HCT116 (cell line): ENCODE measurements around the gene LRG1. TPM values are rescaled to one million over a fixed set of nuclear protein-coding genes. Genes with fewer than 3 reads are reported as not detected.

Experiments
- ATAC-seq: fragments of 200-7000 bp; cut with Tn5 transposase; 2 replicates; pipeline ENCODE4 v1.9.1; 2020; ENCODE audit warnings: mild to moderate bottlenecking, moderate library complexity
- BruUV-seq: library from RNA; stranded (reverse); fragments of 400-500 nt; replicated peaks from 2 replicates; lab custom pipeline; 2021; lab: Mats Ljungman, UMichigan
- CTCF ChIA-PET: fragments of 300-600 bp; sonication (Branson Sonifier 250); formaldehyde crosslinking; loops from one replicate; lab custom pipeline; 2021; ENCODE audit warnings: antibody characterized with exemption; lab: Charles Lee
- POLR2A ChIA-PET: fragments of 300-600, 350-600 bp; sonication (Branson Sonifier 250); formaldehyde crosslinking; loops from one replicate; lab custom pipeline; 2021; ENCODE audit warnings: antibody characterized with exemption; lab: Charles Lee
- RAD21 ChIA-PET, 2 experiments: fragments of 300-600 bp; sonication (Branson Sonifier 250); formaldehyde crosslinking; loops; one replicate each; lab custom pipeline; 2023; ENCODE audit warnings: low total read pairs in 2 of 2; ENCODE audit not compliant: uncharacterized antibody in 2 of 2, unreplicated experiment in 2 of 2, low non-redundant PET in 1 of 2; lab: Charles Lee
- DNase-seq: peaks from one replicate; pipeline ENCODE4 v3.0.0-alpha.2; 2010; ENCODE audit warnings: low read depth, low spot score
- H2AFZ ChIP-seq: fragments of 200-600 bp; shearing (Covaris generic), sonication (generic); 2 replicates; pipeline ENCODE4 v1.6.1; 2017; ENCODE audit warnings: low read depth, mixed run types, mixed read lengths, antibody characterized with exemption, low read length; ENCODE audit not compliant: poor library complexity, severe bottlenecking
- H3K27ac ChIP-seq: 2 replicates; pipeline ENCODE4 v1.5.1; 2012; ENCODE audit warnings: low read depth, low read length
- H3K27me3 ChIP-seq: fragments of 200-600 bp; sonication (generic); 2 replicates; pipeline ENCODE4 v1.6.1; 2016; ENCODE audit warnings: mixed run types, low read length, mixed read lengths; ENCODE audit not compliant: insufficient read depth
- H3K36me3 ChIP-seq, 2 experiments: fragments of 200-500 bp in 1 of 2; fragments of 200-600 bp in 1 of 2; sonication (Bioruptor generic) in 1 of 2; sonication (generic) in 1 of 2; 2 replicates each; pipeline versions ENCODE4 v1.5.1 to v1.6.1; 2014 to 2016; ENCODE audit warnings: low read length in 2 of 2, inconsistent platforms in 1 of 2, mixed read lengths in 1 of 2, mixed run types in 1 of 2; ENCODE audit not compliant: insufficient read depth in 2 of 2, control insufficient read depth in 1 of 2
- H3K4me1 ChIP-seq, 2 experiments: fragments of 200-600 bp in 1 of 2; sonication (generic) in 1 of 2; 2 replicates each; pipeline versions ENCODE4 v1.5.1 to v1.6.1; 2012 to 2017; ENCODE audit warnings: low read length in 2 of 2, inconsistent platforms in 1 of 2, mild to moderate bottlenecking in 1 of 2, mixed read lengths in 1 of 2, mixed run types in 1 of 2, moderate library complexity in 1 of 2; ENCODE audit not compliant: insufficient read depth in 2 of 2, control insufficient read depth in 1 of 2
- H3K4me2 ChIP-seq: fragments of 200-600 bp; sonication (generic); 2 replicates; pipeline ENCODE4 v1.6.1; 2017; ENCODE audit warnings: mixed run types, low read length, mixed read lengths
- H3K4me3 ChIP-seq, 2 experiments: fragments of 200-600 bp in 1 of 2; sonication (generic) in 1 of 2; replicated peaks in 1 of 2; 2 replicates each; pipeline ENCODE4 v1.5.1; 2011 to 2016; ENCODE audit warnings: low read length in 2 of 2, control low read depth in 1 of 2, low read depth in 1 of 2, mild to moderate bottlenecking in 1 of 2, mixed read lengths in 1 of 2, mixed run types in 1 of 2
- H3K79me2 ChIP-seq: fragments of 200-600 bp; sonication (generic); 2 replicates; pipeline ENCODE4 v1.6.1; 2017; ENCODE audit warnings: mild to moderate bottlenecking, mixed run types, low read length, moderate library complexity, mixed read lengths; ENCODE audit not compliant: insufficient read depth
- H3K9ac ChIP-seq: fragments of 200-600 bp; sonication (generic); 2 replicates; pipeline ENCODE4 v1.6.1; 2016; ENCODE audit warnings: low read length, mixed read lengths
- H3K9me2 ChIP-seq: fragments of 200-600 bp; sonication (generic), shearing (Covaris generic); 2 replicates; pipeline ENCODE4 v1.6.1; 2017; ENCODE audit warnings: mixed run types, mild to moderate bottlenecking, moderate library complexity; ENCODE audit not compliant: insufficient read depth
- H3K9me3 ChIP-seq, 2 experiments: fragments of 200-500 bp in 1 of 2; fragments of 200-600 bp in 1 of 2; sonication (Bioruptor generic) in 1 of 2; sonication (generic) in 1 of 2; 2 replicates each; pipeline ENCODE4 v1.6.1; 2014 to 2017; ENCODE audit warnings: low read length in 2 of 2, mixed read lengths in 2 of 2, inconsistent platforms in 1 of 2, low read depth in 1 of 2, mild to moderate bottlenecking in 1 of 2, mixed run types in 1 of 2, moderate library complexity in 1 of 2; ENCODE audit not compliant: control insufficient read depth in 1 of 2, insufficient read depth in 1 of 2
- H4K20me1 ChIP-seq: fragments of 200-600 bp; sonication (generic), shearing (Covaris generic); 2 replicates; pipeline ENCODE4 v1.6.1; 2017; ENCODE audit warnings: mixed run types, mild to moderate bottlenecking, moderate library complexity; ENCODE audit not compliant: insufficient read depth
- POLR2A ChIP-seq: IDR thresholded peaks from 2 replicates; pipeline ENCODE4 v1.7.0; 2011; ENCODE audit warnings: borderline replicate concordance; ENCODE audit not compliant: insufficient read depth, insufficient read length; ENCODE audit errors: extremely low read depth
- RAD21 ChIP-seq: IDR thresholded peaks from 2 replicates; pipeline ENCODE4 v1.6.1; 2012; ENCODE audit warnings: low read depth, mild to moderate bottlenecking
- TCF7L2 ChIP-seq: IDR thresholded peaks from 2 replicates; pipeline ENCODE4 v1.7.0; 2011; ENCODE audit warnings: borderline replicate concordance, inconsistent platforms; ENCODE audit not compliant: insufficient read depth, insufficient read length; ENCODE audit errors: extremely low read depth
- intact Hi-C: fragments of 100-400 bp; cut with micrococcal nuclease; formaldehyde crosslinking; loops from 2 replicates; pipeline ENCODE4 v1.10.0; 2022
- total RNA-seq: library from RNA; stranded (reverse); gene quantifications from one replicate; pipeline ENCODE4 v1.2.1, GENCODE V29; 2021; ENCODE audit not compliant: unreplicated experiment
- TF ChIP-seq, protein P1 (sequence below), 3 experiments: fragments of 200-600 bp in 1 of 3; sonication (generic) in 1 of 3; IDR thresholded peaks in 2 of 3; conservative IDR thresholded peaks in 1 of 3; 2 replicates each; pipeline ENCODE4 v1.5.1; 2012 to 2017; ENCODE audit warnings: low read depth in 2 of 3, low read length in 2 of 3, antibody characterized with exemption in 1 of 3, borderline replicate concordance in 1 of 3, control low read depth in 1 of 3, mild to moderate bottlenecking in 1 of 3, mixed read lengths in 1 of 3, mixed run types in 1 of 3, moderate library complexity in 1 of 3; ENCODE audit not compliant: insufficient read depth in 1 of 3

LRG1 gene
- total RNA-seq, 1 experiment from 2014 or later, result 1.3 TPM

DNA sequence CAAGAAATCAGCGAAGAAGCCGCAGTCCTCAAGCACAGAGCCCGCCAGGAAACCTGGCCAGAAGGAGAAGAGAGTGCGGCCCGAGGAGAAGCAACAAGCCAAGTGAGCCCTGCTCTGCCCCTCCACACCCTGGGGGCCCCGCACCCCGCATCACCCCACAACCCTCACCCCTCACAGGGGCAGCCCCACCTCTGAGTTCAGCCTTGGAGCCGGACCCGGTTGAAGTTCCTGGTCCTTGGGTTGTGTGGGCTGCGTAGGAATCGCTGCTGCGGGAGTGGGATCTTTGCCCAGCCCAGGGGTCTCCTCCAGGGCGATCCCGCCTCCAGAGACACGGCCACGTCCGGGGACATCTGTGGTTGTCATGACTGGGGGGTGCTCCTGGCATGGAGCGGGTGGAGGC lies 43.5 kb downstream of the LRG1 start:
- H3K4me3 ChIP-seq, result no peak overlapping the region
- no peaks in the 10 kb centered on the region for H3K9me2 ChIP-seq
- H3K4me1 ChIP-seq, result peaks cover 0 to 3% of the 10 kb centered on the region in 2 experiments; a peak in 2 of 4 replicates
- no TSS peak for BruUV-seq
- no peak overlapping the region for H3K9ac ChIP-seq
- no peak overlapping the region for H3K4me2 ChIP-seq
- intact Hi-C loops, result no loop called here
- ATAC-seq (no peak), DNase-seq (no peak)
- CTCF ChIA-PET, result no interaction called here
- H2AFZ ChIP-seq, result no peak overlapping the region
- H3K79me2 ChIP-seq, result no peaks in the 10 kb centered on the region
- H3K9me3 ChIP-seq, result peaks cover 0 to 4% of the 10 kb centered on the region in 2 experiments; a peak in 1 of 4 replicates
- no peak for TF ChIP-seq TCF7L2
- POLR2A ChIA-PET, result no interaction called here
- RAD21 ChIA-PET, result no interaction called here
- no peaks in the 10 kb centered on the region for H3K27me3 ChIP-seq
- no peaks in the 10 kb centered on the region for H4K20me1 ChIP-seq
- peaks cover 6 to 31% of the 10 kb centered on the region in 2 experiments; a peak in 3 of 4 replicates for H3K36me3 ChIP-seq
- no peak overlapping the region for H3K27ac ChIP-seq

DNA sequence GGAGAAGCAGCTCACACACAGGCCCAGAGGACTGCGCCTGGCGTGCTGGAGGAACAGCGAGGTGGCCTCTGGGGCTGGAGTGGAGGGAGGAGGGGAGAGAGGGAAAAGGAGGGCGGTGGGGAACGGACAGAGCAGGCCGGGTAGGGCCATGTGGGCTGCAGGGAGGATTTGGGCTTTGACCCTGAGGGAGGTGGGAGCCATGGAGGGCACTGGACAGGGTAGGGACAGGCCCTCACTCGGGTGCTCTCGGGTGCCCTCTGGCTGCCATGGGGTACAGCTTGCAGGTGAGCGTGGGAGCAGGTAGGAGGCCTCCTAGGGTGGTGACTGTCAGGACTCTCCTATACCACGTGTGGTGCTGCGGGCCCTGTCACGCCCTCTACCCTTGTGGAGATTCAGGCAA lies 44.4 kb downstream of the LRG1 start:
- peak; percentile 99 for ATAC-seq
- H3K4me1 ChIP-seq, result peaks cover 0 to 3% of the 10 kb centered on the region in 2 experiments; a peak in 2 of 4 replicates
- ChIA-PET POLR2A (no interaction called here), RAD21 (no interaction called here)
- no peak overlapping the region for H3K4me3 ChIP-seq
- H3K27me3 ChIP-seq, result no peaks in the 10 kb centered on the region
- no peaks in the 10 kb centered on the region for H4K20me1 ChIP-seq
- peaks cover 6 to 33% of the 10 kb centered on the region in 2 experiments; a peak in 3 of 4 replicates for H3K36me3 ChIP-seq
- H3K4me2 ChIP-seq, result no peak overlapping the region
- BruUV-seq, result no TSS peak
- TF ChIP-seq RAD21 (peak; percentile 34; the same call in 1 of the 2 replicates), POLR2A (no peak)
- TF ChIP-seq, protein P1, sequence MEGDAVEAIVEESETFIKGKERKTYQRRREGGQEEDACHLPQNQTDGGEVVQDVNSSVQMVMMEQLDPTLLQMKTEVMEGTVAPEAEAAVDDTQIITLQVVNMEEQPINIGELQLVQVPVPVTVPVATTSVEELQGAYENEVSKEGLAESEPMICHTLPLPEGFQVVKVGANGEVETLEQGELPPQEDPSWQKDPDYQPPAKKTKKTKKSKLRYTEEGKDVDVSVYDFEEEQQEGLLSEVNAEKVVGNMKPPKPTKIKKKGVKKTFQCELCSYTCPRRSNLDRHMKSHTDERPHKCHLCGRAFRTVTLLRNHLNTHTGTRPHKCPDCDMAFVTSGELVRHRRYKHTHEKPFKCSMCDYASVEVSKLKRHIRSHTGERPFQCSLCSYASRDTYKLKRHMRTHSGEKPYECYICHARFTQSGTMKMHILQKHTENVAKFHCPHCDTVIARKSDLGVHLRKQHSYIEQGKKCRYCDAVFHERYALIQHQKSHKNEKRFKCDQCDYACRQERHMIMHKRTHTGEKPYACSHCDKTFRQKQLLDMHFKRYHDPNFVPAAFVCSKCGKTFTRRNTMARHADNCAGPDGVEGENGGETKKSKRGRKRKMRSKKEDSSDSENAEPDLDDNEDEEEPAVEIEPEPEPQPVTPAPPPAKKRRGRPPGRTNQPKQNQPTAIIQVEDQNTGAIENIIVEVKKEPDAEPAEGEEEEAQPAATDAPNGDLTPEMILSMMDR (IDR thresholded peaks at IDR 0.05 in 2 of 3, conservative IDR thresholded peaks at IDR 0.05 in 1 of 3; ENCODE audit: borderline replicate concordance in 1 of 3, insufficient read depth in 1 of 3, low read depth in 2 of 3, low read length in 2 of 3), result peak; percentile 33 to 75 (median 60); a peak in 5 of 6 replicates
- TF ChIP-seq, all 23 proteins: peak for 2
- H2AFZ ChIP-seq, result no peak overlapping the region
- H3K27ac ChIP-seq, result no peak overlapping the region
- H3K9me3 ChIP-seq, result peaks cover 0 to 4% of the 10 kb centered on the region in 2 experiments; a peak in 1 of 4 replicates
- CTCF ChIA-PET, result no interaction called here
- no peaks in the 10 kb centered on the region for H3K79me2 ChIP-seq
- DNase-seq, result peak; percentile 22
- intact Hi-C loops, result no loop called here
- H3K9ac ChIP-seq, result no peak overlapping the region
- no peaks in the 10 kb centered on the region for H3K9me2 ChIP-seq
